ENCODE results near the gene ZNF771.

The ZNF771 gene

DNA sequence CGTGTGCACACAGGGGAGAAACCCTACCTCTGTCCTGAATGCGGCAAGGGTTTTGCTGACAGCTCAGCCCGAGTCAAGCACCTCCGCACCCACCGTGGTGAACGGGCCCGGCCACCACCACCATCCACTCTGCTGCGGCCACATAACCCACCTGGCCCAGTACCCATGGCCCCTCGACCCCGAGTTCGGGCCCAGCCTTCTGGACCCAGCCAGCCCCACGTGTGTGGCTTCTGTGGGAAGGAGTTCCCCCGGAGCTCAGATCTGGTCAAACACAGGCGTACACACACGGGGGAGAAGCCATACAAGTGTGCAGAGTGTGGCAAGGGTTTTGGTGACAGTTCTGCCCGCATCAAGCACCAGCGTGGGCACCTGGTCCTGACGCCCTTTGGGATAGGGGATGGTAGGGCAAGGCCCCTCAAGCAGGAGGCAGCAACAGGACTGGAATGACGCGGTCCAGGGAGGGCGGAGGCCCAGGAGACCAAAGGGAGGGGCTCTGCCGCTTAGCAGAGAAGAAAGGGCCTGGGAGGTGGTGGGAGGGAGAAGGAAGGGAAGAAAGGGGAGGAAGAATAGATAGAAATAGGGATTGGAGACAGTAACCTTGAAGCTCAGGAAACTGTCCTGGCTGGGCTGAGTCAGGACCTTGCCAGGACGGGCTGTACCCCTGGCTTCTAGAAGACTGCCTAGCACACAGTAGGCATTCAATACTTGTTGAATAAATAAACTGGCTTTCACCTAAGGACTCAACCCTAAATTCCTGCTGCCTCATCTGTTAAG lies 8.6 kb upstream of the ZNF771 start:
- no peak for DNase-seq (ENCODE audit: low read depth, low spot score)

DNA sequence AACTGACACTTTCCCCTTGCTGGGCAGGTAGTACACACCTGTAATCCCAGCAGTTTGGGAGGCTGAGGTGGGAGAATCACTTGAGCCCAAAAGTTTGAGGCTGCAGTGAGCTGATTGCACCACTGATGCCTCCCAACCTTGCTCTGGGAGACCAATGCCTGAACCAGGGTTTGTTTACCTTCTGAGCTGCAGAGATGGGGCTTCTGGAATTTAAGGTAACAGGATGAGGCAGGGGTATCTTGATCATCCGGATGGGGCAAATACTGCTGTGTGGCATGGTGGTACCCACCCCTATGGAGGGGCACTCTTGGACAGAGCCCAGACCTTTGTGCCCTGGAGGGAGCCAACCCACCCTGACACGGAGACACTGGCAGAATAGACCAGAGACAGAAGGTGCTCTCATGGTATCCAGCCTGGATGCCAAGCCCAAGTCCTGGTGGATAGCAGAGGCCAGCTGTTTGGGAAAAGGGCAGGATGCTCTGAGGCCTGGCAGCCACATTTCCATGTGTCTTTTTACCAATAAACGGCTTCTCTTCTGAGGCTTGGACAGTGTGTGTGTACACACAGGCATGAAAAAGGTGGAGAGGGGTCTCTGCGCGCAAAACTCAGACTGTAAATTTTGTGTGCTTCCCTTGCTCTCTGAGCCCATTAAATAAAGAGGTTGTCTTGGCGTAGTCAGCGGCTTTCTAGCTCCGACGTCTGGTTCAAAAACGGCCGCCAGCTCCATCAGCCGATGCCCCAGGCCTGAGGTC lies 7.8 kb upstream of the ZNF771 start:
- no peak for DNase-seq (ENCODE audit: low read depth, low spot score)

DNA sequence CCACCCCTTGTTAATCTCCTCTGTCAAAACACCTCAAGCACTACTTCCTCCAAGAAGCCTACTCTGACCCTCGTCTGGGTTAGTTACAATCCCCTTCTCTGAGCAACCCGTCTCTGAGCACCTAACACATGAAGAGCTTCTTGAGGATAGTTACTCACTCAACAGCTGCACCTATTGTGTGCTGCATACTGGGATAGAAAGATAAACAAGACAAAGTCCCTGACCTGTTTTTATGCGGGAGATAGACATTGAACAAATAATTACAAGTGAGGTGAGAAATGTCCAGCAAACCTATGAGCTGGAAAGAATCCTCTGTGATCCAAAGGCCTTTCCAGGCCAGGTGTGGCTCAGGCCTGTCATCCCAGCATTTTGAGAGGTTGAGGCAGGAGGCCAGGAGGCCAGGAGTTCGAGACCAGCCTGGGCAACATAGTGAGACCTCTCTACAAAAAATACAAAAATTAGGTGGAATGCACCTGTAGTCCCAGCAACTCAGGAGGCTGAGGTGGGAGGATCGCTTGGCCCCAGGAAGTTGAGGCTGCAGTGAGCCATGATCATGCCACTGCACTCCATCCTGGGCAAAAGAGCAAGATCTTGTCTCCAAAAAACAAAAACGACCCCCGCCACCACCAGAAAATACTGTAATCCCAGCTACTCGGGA lies 5.5 kb upstream of the ZNF771 start:
- no peak for DNase-seq (ENCODE audit: low read depth, low spot score)

DNA sequence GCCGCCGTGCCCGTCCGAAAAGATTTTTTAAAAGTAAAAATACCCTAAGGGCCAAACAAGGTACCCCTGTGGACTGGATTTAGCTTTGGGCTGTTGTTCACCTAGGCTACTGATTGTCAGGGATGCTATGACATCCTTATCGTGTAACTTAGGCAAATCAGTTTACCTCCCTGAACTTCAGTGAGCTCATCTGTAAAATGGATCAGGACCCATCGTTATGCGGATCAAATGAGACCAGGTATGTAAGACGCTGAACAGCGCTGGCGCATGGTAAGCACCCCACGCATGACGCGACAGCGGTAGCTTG lies 658 bp upstream of the ZNF771 start:
- no peak for DNase-seq (ENCODE audit: low read depth, low spot score)

DNA sequence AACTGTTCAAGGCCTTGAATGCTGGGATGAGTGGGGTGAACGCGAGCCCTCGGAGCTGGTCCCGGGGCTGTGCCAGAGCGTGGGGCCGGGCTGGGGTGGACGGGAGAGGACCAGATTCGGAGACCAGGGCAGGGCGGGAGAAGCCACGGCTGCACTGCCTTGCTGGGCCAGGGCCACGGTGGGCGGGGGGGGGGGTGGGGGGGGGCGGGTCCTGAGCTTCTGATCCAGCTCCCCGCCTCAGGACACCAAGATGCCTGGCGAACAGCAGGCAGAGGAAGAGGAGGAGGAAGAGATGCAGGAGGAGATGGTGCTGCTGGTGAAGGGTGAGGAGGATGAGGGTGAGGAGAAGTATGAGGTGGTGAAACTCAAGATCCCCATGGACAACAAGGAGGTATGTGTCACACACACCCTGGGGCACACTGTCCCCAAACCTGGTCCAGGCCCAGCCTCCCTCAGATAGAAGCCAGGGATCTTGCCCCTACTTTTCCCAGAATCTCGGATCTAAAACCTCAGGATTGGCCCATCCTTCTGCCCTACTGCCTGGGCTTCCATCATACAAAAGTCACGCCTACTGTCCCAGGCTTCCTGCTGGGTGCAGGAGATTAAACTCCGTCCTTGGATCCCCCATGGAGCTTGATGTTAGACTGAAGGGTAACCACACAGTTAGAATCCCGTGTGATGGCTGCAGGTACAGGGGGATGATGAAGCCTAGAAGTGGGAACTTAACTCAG lies 563 bp downstream of the ZNF771 start:
- no peak for DNase-seq (ENCODE audit: low read depth, low spot score)

GRCh38 chr16:30409125-30410060 lies 2.0 kb downstream of the ZNF771 start:
- peak; percentile 83 for DNase-seq (ENCODE audit: low read depth, low spot score)

DNA sequence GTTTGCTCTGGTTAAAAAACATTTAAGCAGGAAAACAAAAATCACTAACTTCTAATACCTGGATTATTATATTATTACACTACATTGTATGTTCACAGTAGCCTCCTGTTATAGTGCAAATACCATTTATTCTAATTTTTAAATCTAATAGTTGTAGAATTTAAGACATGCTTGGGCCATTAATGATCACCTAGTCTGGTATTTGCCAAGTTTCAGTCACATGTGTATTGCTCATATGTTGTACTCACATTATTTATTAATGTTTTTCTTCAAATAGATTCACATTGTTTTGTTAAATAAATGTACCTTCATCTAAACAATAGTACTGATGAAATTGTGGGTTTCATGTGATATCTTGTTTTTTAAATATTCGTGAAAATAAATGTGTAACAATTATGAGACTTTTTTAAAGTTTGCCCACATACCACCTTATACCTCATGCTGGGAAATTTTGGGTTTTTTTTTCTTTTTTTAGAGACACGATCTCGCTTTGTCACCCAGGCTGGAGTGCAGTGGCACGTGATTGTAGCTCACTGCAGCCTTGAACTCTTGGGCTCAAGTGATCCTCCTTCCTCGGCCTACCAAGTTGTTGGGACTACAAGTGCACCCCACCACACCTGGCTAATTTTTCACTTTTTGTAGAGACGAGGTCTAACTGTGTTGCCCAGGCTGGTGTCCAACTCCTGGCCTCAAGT lies 5.9 kb downstream of the ZNF771 start:
- no peak for DNase-seq (ENCODE audit: low read depth, low spot score)

- no peak for DNase-seq (ENCODE audit: low read depth, low spot score)
Measured at GRCh38 chr16:30414159-30414558, 6.8 kb downstream of the ZNF771 start.

- no peak for DNase-seq (ENCODE audit: low read depth, low spot score)
Measured at GRCh38 chr16:30416047-30416603, 8.7 kb downstream of the ZNF771 start.

DNA sequence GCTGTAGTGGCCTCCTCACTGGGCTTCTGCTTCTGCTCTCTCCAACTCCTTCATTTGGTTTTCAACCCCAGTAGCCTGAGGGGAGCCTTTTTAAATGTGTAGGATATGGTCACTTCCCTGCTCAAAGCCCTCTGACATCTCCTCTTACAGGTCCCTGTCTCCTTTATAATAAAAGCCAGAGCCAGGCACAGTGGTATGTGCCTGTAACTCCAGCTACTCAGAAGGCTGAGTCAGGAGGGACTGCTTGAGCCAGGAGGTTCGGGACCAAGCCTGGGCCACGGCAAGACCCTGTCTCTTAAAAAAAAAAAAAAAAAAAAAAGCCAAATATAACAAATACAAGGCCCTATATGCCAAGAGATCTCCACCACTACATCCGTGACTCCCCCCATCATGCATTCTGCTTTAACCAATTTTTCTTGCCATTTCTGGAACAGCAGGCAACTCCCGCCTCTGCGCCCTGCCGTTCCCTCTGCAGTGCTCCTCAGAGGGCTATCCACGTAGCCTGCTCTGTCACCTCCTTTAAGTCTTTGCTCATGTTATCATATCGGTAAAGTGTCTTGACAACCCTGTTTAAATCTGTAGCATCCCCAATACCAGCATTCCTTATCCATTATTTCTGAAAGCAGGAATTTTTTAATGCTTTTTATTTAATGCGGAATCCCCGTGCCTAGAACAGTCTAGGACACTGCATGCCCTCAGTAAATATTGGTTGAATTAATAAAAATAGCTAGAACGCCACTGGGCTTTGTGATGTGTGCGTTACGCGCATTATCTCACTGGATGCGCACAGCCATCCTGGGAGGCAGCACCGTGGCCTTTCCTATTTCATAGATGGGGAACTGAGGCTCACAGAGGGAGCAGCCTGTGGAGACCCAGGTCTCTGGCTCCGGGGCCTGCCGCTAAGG lies 9.5 kb downstream of the ZNF771 start:
- no peak for DNase-seq (ENCODE audit: low read depth, low spot score)

DNA sequence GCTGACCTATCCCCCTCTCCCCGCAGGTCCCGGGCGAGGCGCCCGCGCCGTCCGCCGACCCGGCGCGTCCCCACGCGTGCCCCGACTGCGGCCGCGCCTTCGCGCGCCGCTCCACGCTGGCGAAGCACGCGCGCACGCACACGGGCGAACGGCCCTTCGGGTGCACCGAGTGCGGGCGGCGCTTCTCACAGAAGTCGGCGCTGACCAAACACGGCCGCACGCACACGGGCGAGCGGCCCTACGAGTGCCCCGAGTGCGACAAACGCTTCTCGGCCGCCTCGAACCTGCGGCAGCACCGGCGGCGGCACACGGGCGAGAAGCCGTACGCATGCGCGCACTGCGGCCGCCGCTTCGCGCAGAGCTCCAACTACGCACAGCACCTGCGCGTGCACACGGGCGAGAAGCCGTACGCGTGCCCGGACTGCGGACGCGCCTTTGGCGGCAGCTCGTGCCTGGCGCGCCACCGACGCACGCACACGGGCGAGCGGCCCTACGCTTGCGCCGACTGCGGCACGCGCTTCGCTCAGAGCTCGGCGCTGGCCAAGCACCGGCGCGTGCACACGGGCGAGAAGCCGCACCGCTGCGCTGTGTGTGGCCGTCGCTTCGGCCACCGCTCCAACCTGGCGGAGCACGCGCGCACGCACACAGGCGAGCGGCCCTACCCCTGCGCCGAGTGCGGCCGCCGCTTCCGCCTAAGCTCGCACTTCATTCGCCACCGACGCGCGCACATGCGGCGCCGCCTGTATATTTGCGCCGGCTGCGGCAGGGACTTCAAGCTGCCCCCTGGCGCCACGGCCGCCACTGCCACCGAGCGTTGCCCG lies 10.3 kb downstream of the ZNF771 start:
- peak; percentile 62 for DNase-seq (ENCODE audit: low read depth, low spot score)

DNA sequence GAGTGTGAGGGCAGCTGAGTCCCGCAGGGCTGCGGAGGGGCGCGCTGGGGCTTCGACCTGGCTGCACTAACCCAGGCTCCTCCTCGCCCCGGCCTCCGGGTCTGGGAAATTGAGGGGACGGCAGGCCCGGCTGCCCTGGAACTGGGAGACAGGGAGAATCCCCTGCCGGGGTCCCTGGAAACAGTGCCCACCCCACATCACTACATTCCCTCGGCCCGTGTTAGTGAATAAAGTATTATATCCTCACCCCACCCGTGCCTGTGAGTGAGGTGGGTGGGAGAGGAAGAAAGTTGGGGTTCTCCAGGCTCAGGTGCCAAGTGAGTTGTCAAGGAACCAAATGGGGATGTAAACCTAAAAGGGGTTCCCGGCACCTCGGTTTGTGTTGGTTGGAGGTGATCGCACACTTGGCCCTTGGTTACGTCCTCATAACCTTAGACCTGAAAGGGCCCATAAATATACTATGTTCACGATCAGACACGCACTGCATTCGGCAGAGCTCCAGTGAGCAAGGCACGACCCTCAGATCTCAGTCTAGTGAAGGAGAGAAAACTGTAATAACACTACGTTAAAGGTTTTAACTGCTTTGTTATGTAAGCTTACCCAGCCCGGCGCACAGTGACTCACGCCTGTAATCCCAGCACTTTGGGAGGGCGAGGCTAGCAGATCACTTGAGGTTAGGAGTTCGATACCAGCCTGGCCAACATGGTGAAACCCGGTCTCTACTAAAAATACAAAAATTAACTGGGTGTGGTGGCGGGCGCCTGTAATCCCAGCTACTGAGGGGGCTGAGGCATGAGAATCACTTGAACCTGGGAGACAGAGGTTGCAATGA lies 11.2 kb downstream of the ZNF771 start:
- no peak for DNase-seq (ENCODE audit: low read depth, low spot score)

GRCh38 chr16:30421010-30421409 lies 13.6 kb downstream of the ZNF771 start:
- DNase-seq (ENCODE audit: low read depth, low spot score): no peak

- no peak for DNase-seq (ENCODE audit: low read depth, low spot score)
Measured at GRCh38 chr16:30428055-30428454, 20.6 kb downstream of the ZNF771 start.

DNA sequence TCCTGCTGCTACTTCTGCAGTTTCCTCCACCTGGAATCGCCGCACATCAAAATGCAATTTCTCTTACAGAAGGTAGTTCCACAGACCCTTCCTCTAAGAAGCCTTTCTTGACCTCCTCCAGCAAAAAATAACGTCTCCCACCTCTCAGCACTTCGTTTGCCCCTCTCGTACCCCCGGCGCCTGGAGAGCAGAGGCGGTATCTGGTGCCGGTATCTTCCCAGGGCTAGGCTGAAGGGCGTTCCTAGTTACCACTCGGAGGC lies 21.9 kb downstream of the ZNF771 start:
- DNase-seq (ENCODE audit: low read depth, low spot score): no peak

- DNase-seq (ENCODE audit: low read depth, low spot score): peak; percentile 97
Measured at GRCh38 chr16:30429678-30430427, 22.4 kb downstream of the ZNF771 start, which contains the start of gene DCTPP1. Gene DCTPP1, minus strand, starts transcription at chr16:30430030. Its CDS starts 50 bp downstream, at chr16:30429980.

Measured in activated naive CD8-positive, alpha-beta T cell treated with anti-CD3 and anti-CD28 coated beads, Interleukin-2, amount 50 U/mL, for 16 hours (primary cell).